PC-9 (cell line): ENCODE results near the gene HEXIM1. TPM values are rescaled to one million over a fixed set of nuclear protein-coding genes. Genes with fewer than 3 reads are reported as not detected.

ENCODE experiments used
- BruUV-seq: library from RNA; stranded (reverse); fragments of 400-500 nt; replicated peaks from 2 replicates; lab custom pipeline; 2021; lab: Mats Ljungman, UMichigan
- CTCF ChIA-PET: fragments of 300-600 bp; sonication (Branson Sonifier 250); formaldehyde crosslinking; loops from one replicate; lab custom pipeline; 2022; ENCODE audit warnings: antibody characterized with exemption; lab: Charles Lee
- POLR2A ChIA-PET: fragments of 300-600 bp; sonication (Branson Sonifier 250); formaldehyde crosslinking; loops from one replicate; lab custom pipeline; 2022; ENCODE audit warnings: antibody characterized with exemption; ENCODE audit not compliant: unreplicated experiment; lab: Charles Lee
- DNase-seq, 2 experiments: peaks; one replicate each; pipeline versions ENCODE4 v3.0.0 to v3.0.0-alpha.2; 2015 to 2022; ENCODE audit warnings: mixed read lengths in 1 of 2
- H2AFZ ChIP-seq: fragments of 200-600 bp; sonication (generic); 2 replicates; pipeline ENCODE4 v1.8.1; 2017; ENCODE audit warnings: antibody characterized with exemption
- H3F3A ChIP-seq: fragments of 200-600 bp; sonication (generic); 2 replicates; pipeline ENCODE4 v1.8.1; 2017; ENCODE audit warnings: antibody characterized with exemption, mild to moderate bottlenecking, low read depth; ENCODE audit not compliant: insufficient read depth
- H3K27ac ChIP-seq: fragments of 200-600 bp; sonication (generic); 2 replicates; pipeline ENCODE4 v1.6.1; 2016; ENCODE audit warnings: mixed run types
- H3K27me3 ChIP-seq: fragments of 200-600 bp; sonication (generic); 2 replicates; pipeline ENCODE4 v1.6.1; 2016; ENCODE audit warnings: low read depth, mixed run types; ENCODE audit not compliant: insufficient read depth
- H3K36me3 ChIP-seq: fragments of 200-600 bp; sonication (generic); 2 replicates; pipeline ENCODE4 v1.6.1; 2016; ENCODE audit warnings: low read depth, mixed run types
- H3K4me1 ChIP-seq: fragments of 200-600 bp; sonication (generic); replicated peaks from 2 replicates; pipeline ENCODE4 v1.6.1; 2016; ENCODE audit warnings: mixed run types; ENCODE audit not compliant: insufficient read depth
- H3K4me2 ChIP-seq: fragments of 200-600 bp; sonication (generic); 2 replicates; pipeline ENCODE4 v1.6.1; 2017; ENCODE audit warnings: mixed run types
- H3K4me3 ChIP-seq: fragments of 200-600 bp; sonication (generic); 2 replicates; pipeline ENCODE4 v1.6.1; 2016; ENCODE audit warnings: mixed run types
- H3K79me2 ChIP-seq: fragments of 200-600 bp; sonication (generic); 2 replicates; pipeline ENCODE4 v1.6.1; 2017; ENCODE audit warnings: low read depth, mixed run types
- H3K9me2 ChIP-seq: fragments of 200-600 bp; sonication (generic); 2 replicates; pipeline ENCODE4 v1.8.1; 2017; ENCODE audit warnings: mild to moderate bottlenecking; ENCODE audit not compliant: insufficient read depth
- H3K9me3 ChIP-seq: fragments of 200-600 bp; sonication (generic); 2 replicates; pipeline ENCODE4 v1.8.1; 2016; ENCODE audit warnings: low read depth; ENCODE audit not compliant: insufficient read depth
- H4K20me1 ChIP-seq: fragments of 200-600 bp; sonication (generic); 2 replicates; pipeline ENCODE4 v1.8.1; 2017; ENCODE audit not compliant: insufficient read depth
- EZH2 ChIP-seq: fragments of 200-600 bp; sonication (generic); IDR thresholded peaks from 2 replicates; pipeline ENCODE4 v1.8.0; 2017; ENCODE audit warnings: antibody characterized with exemption, low read depth
- intact Hi-C: fragments of 100-400 bp; cut with micrococcal nuclease; formaldehyde crosslinking; loops from one replicate; pipeline ENCODE4 v1.10.0; 2022; ENCODE audit not compliant: unreplicated experiment
- total RNA-seq: library from RNA; stranded (reverse); gene quantifications from 2 replicates; pipeline ENCODE4 v1.2.3, GENCODE V29; 2021
- TF ChIP-seq, protein P1 (sequence below): fragments of 200-600 bp; sonication (generic); conservative IDR thresholded peaks from 2 replicates; pipeline ENCODE4 v1.6.1; 2017; ENCODE audit warnings: mixed run types, antibody characterized with exemption, mild to moderate bottlenecking, moderate library complexity

The HEXIM1 gene
- total RNA-seq, 1 experiment from 2014 or later: 64.9 TPM

DNA sequence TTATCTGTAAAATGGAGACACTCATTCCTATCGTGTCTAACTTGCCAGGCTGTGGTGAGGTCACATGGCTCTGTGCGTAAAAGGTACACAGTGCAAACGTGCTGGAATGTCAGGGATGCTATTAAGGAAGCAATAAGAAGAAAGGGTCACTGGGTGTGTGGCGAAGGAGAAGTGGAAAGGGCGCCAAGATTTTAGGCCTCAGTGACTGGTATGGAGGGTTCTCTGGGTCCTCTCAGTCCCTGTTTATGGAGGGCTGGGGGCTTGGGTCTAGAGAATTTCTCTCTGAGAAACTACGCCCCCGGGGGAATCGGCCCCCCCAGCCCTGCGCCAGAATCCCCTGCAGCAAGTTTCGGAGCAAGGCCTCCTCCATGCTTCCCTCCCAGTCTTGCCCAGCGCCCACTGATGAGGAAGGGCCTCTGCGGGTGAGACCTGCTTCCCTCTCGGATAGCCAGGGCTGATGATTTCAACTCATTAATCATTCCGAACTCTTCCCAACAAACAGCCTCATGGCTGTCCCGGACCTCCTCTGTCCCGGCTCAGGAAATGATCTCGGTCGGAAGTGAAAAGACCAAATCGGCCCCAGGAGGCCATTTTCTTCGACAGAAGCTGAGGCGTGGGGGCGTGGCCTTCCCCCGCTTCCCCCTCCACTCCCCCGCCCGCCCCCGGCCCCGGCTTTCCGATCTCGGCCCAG lies 1.2 kb upstream of the HEXIM1 start:
- Histone ChIP-seq H3K36me3 (peaks cover 12% of the 10 kb centered on the region; the same call in 1 of the 2 replicates), H2AFZ (peak overlapping the region; percentile 67), H3K27ac (peak overlapping the region; percentile 92), H3K4me3 (peak overlapping the region; percentile 73), H3K79me2 (peaks cover 43% of the 10 kb centered on the region), H3K27me3 (no peaks in the 10 kb centered on the region), H4K20me1 (no peaks in the 10 kb centered on the region), H3K4me1 (peaks cover 20% of the 10 kb centered on the region), H3K4me2 (peak overlapping the region; percentile 70), H3F3A (peaks cover 40% of the 10 kb centered on the region), H3K9me3 (no peaks in the 10 kb centered on the region), H3K9me2 (no peaks in the 10 kb centered on the region)
- ChIA-PET POLR2A (interaction anchor here (0.6 to 2.4 kb wide), 3 partner anchors 14 to 164 kb away, joined by 3 to 39 read pairs (median 5); partner anchors contain the start of gene HEXIM2), CTCF (interaction anchor here (0.6 to 5.7 kb wide), 3 partner anchors 51 to 374 kb away, joined by 4 to 66 read pairs (median 6); no protein-coding TSS in a partner anchor)
- BruUV-seq: TSS peak; percentile 66
- intact Hi-C loops: loop anchor here (5.0 kb wide), 2 partner anchors 225 to 280 kb away; no protein-coding TSS in a partner anchor
- no peak for TF ChIP-seq EZH2
- TF ChIP-seq, protein P1, sequence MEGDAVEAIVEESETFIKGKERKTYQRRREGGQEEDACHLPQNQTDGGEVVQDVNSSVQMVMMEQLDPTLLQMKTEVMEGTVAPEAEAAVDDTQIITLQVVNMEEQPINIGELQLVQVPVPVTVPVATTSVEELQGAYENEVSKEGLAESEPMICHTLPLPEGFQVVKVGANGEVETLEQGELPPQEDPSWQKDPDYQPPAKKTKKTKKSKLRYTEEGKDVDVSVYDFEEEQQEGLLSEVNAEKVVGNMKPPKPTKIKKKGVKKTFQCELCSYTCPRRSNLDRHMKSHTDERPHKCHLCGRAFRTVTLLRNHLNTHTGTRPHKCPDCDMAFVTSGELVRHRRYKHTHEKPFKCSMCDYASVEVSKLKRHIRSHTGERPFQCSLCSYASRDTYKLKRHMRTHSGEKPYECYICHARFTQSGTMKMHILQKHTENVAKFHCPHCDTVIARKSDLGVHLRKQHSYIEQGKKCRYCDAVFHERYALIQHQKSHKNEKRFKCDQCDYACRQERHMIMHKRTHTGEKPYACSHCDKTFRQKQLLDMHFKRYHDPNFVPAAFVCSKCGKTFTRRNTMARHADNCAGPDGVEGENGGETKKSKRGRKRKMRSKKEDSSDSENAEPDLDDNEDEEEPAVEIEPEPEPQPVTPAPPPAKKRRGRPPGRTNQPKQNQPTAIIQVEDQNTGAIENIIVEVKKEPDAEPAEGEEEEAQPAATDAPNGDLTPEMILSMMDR: no peak
- peak; percentile 52 to 91 for DNase-seq

DNA sequence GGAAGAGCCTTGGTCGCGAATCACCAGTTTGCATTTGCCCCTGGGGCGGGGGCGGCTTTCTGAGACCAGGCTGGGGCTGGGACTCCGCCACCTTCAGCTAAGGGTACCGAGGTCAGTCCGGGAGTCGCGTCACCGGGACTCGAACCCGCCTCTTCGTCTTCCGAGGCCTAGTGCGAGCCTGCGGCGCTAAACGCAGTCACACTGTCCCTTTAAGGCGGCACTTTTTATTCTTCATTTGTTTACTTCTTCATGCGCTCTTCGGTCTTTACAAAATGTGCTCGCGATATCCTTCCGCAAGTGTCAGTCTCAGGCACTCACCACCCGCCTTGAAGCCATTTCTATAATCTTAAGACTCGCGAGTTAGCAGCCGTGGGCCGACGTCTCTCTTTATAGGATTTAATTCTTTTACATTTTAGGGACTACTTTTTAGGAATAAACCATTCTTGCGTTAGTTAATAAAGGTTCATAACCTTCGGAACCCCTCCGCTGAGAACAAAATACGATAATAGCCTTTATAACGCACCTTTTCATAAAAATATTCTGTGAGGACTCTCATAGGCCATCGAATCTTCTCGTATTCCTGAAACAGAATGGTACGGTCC lies 593 bp upstream of the HEXIM1 start:
- no TSS peak for BruUV-seq
- no peak for TF ChIP-seq EZH2
- TF ChIP-seq, protein P1: no peak
- Histone ChIP-seq H3K36me3 (peaks cover 12% of the 10 kb centered on the region; the same call in 1 of the 2 replicates), H3K4me3 (peak overlapping the region; percentile 73), H3K79me2 (peaks cover 50% of the 10 kb centered on the region), H3K4me1 (peaks cover 26% of the 10 kb centered on the region), H3K27me3 (no peaks in the 10 kb centered on the region), H3F3A (peaks cover 46% of the 10 kb centered on the region), H4K20me1 (no peaks in the 10 kb centered on the region), H3K27ac (peak overlapping the region; percentile 92), H3K9me2 (no peaks in the 10 kb centered on the region), H2AFZ (peak overlapping the region; percentile 67), H3K9me3 (no peaks in the 10 kb centered on the region), H3K4me2 (peak overlapping the region; percentile 70)
- ChIA-PET POLR2A (interaction anchor here (0.5 to 2.4 kb wide), 6 partner anchors 13 to 177 kb away, joined by 5 to 42 read pairs (median 24); partner anchors contain the start of gene HEXIM2), CTCF (interaction anchor here (0.6 to 5.7 kb wide), 4 partner anchors 13 to 374 kb away, joined by 4 to 66 read pairs (median 26); partner anchors contain the start of gene ACBD4)
- peak; percentile 71 to 86 for DNase-seq
- intact Hi-C loops: loop anchor here (1.0 to 5.0 kb wide), 4 partner anchors 14 to 280 kb away; partner anchors contain the start of gene HEXIM2

DNA sequence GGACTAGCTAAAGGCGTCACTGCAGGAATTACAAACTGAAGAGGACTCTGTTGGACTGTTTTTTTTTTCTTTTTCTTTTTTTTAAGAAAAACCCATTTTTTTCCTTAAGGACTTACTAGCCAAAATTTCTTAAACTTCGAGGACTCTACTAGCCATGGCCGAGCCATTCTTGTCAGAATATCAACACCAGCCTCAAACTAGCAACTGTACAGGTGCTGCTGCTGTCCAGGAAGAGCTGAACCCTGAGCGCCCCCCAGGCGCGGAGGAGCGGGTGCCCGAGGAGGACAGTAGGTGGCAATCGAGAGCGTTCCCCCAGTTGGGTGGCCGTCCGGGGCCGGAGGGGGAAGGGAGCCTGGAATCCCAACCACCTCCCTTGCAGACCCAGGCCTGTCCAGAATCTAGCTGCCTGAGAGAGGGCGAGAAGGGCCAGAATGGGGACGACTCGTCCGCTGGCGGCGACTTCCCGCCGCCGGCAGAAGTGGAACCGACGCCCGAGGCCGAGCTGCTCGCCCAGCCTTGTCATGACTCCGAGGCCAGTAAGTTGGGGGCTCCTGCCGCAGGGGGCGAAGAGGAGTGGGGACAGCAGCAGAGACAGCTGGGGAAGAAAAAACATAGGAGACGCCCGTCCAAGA lies 878 bp downstream of the HEXIM1 start:
- Histone ChIP-seq H3K4me3 (peak overlapping the region; percentile 86), H3F3A (peaks cover 48% of the 10 kb centered on the region), H4K20me1 (no peaks in the 10 kb centered on the region), H3K4me2 (peak overlapping the region; percentile 88), H3K79me2 (peaks cover 55% of the 10 kb centered on the region), H3K4me1 (peaks cover 27% of the 10 kb centered on the region), H3K9me3 (no peaks in the 10 kb centered on the region), H3K27ac (peak overlapping the region; percentile 56), H2AFZ (no peak overlapping the region), H3K9me2 (no peaks in the 10 kb centered on the region), H3K27me3 (no peaks in the 10 kb centered on the region), H3K36me3 (peaks cover 12% of the 10 kb centered on the region; the same call in 1 of the 2 replicates)
- DNase-seq: peak; percentile 76 to 84
- intact Hi-C loops: loop anchor here (1.0 to 5.0 kb wide), 3 partner anchors 48 to 278 kb away; no protein-coding TSS in a partner anchor
- no peak for TF ChIP-seq EZH2
- TF ChIP-seq, protein P1: peak; percentile 92
- ChIA-PET POLR2A (interaction anchor here (0.6 to 2.4 kb wide), 8 partner anchors 9 to 107 kb away, joined by 3 to 42 read pairs (median 15); partner anchors contain the start of gene HEXIM2), CTCF (interaction anchor here (0.5 to 5.7 kb wide), 13 partner anchors 10 to 276 kb away, joined by 3 to 66 read pairs (median 6); partner anchors contain the start of gene ACBD4)
- TSS peak; percentile 68 for BruUV-seq
